PC-3 (cell line): ENCODE data around the gene PWWP2B. TPM values are rescaled to one million over a fixed set of nuclear protein-coding genes. Genes with fewer than 3 reads are reported as not detected.
A peak's percentile ranks its signal among the peaks of the same experiment; 100 is the strongest.

Experiments used
- ATAC-seq: fragments of 200-7000 bp; cut with Tn5 transposase; 2 replicates; pipeline ENCODE4 v1.9.1; 2020; ENCODE audit warnings: mild to moderate bottlenecking, moderate library complexity
- BruUV-seq: library from RNA; stranded (reverse); fragments of 400-500 nt; replicated peaks from 2 replicates; lab custom pipeline; 2021; lab: Mats Ljungman, UMichigan
- CTCF ChIA-PET: fragments of 300-600 bp; sonication (Branson Sonifier 250); formaldehyde crosslinking; loops from one replicate; lab custom pipeline; 2022; ENCODE audit warnings: antibody characterized with exemption; lab: Charles Lee
- POLR2A ChIA-PET: fragments of 300-600 bp; sonication (Branson Sonifier 250); formaldehyde crosslinking; loops from one replicate; lab custom pipeline; 2022; ENCODE audit warnings: antibody characterized with exemption; ENCODE audit not compliant: unreplicated experiment; lab: Charles Lee
- DNase-seq: peaks from one replicate; pipeline ENCODE4 v3.0.0-alpha.2; 2015
- H2AFZ ChIP-seq: fragments of 300-600 bp; sonication (generic); 2 replicates; pipeline ENCODE4 v1.6.0; 2016; ENCODE audit warnings: antibody characterized with exemption, low read length
- H3F3A ChIP-seq: fragments of 300-600 bp; sonication (generic); one replicate; pipeline ENCODE4 v1.6.0; 2017; ENCODE audit warnings: antibody characterized with exemption, low read length, control low read depth, mild to moderate bottlenecking; ENCODE audit not compliant: unreplicated experiment
- H3K27ac ChIP-seq: fragments of 300-600 bp; sonication (generic); 2 replicates; pipeline ENCODE4 v1.5.1; 2016; ENCODE audit warnings: mild to moderate bottlenecking, low read length
- H3K27me3 ChIP-seq: fragments of 300-600 bp; sonication (generic); 2 replicates; pipeline ENCODE4 v1.6.1; 2016; ENCODE audit warnings: low read length, mixed read lengths
- H3K36me3 ChIP-seq: fragments of 300-600 bp; sonication (generic); 2 replicates; pipeline ENCODE4 v1.6.1; 2016; ENCODE audit warnings: low read depth, mixed run types, low read length, mixed read lengths
- H3K4me1 ChIP-seq: fragments of 300-600 bp; sonication (generic); 2 replicates; pipeline ENCODE4 v1.5.1; 2016; ENCODE audit warnings: low read length; ENCODE audit not compliant: insufficient read depth
- H3K4me2 ChIP-seq: fragments of 300-600 bp; sonication (generic); 2 replicates; pipeline ENCODE4 v1.6.0; 2016; ENCODE audit warnings: low read length
- H3K4me3 ChIP-seq: fragments of 300-600 bp; sonication (generic); 2 replicates; pipeline ENCODE4 v1.5.1; 2016; ENCODE audit warnings: mild to moderate bottlenecking, low read length, mixed read lengths
- H3K79me2 ChIP-seq: fragments of 300-600 bp; sonication (generic); 2 replicates; pipeline ENCODE4 v1.6.1; 2017; ENCODE audit warnings: low read length, mixed read lengths
- H3K9ac ChIP-seq: fragments of 300-600 bp; sonication (generic); 2 replicates; pipeline ENCODE4 v1.6.0; 2016; ENCODE audit warnings: mild to moderate bottlenecking, low read length
- H3K9me2 ChIP-seq: fragments of 300-600 bp; sonication (generic); replicated peaks from 2 replicates; pipeline ENCODE4 v1.6.1; 2016; ENCODE audit warnings: mixed run types, low read length, mixed read lengths
- H3K9me3 ChIP-seq: fragments of 300-600 bp; sonication (generic); 2 replicates; pipeline ENCODE4 v1.6.1; 2016; ENCODE audit warnings: low read length, mixed read lengths
- H4K20me1 ChIP-seq: fragments of 300-600 bp; sonication (generic); 2 replicates; pipeline ENCODE4 v1.6.1; 2016; ENCODE audit warnings: low read length, mixed read lengths
- CTCF ChIP-seq: fragments of 300-600 bp; sonication (generic); conservative IDR thresholded peaks from 2 replicates; pipeline ENCODE4 v1.5.1; 2017; ENCODE audit warnings: antibody characterized with exemption, low read depth, mild to moderate bottlenecking, low read length
- EZH2 ChIP-seq: fragments of 300-600 bp; sonication (generic); IDR thresholded peaks from one replicate; pipeline ENCODE4 v1.6.1; 2017; ENCODE audit warnings: antibody characterized with exemption, mild to moderate bottlenecking, low read length; ENCODE audit not compliant: unreplicated experiment
- EZH2phosphoT487 ChIP-seq: fragments of 300-600 bp; sonication (generic); IDR thresholded peaks from 2 replicates; pipeline ENCODE4 v1.6.1; 2018; ENCODE audit warnings: mild to moderate bottlenecking, antibody characterized with exemption, low read length, borderline replicate concordance
- intact Hi-C: fragments of 100-400 bp; cut with micrococcal nuclease; formaldehyde crosslinking; loops from 2 replicates; pipeline ENCODE4 v1.9.0; 2023
- total RNA-seq: library from RNA; depleted of rRNA; stranded (reverse); fragments of >200 nt; gene quantifications from 2 replicates; pipeline ENCODE4 v1.2.3, GENCODE V29; 2014

Gene PWWP2B
- total RNA-seq, 1 experiment from 2014 or later = 24.5 TPM

GRCh38 chr10:132452651-132453469 lies 55.9 kb downstream of the PWWP2B start:
- Histone ChIP-seq H2AFZ (peak overlapping the region; percentile 52), H3K27ac (no peak overlapping the region), H3K9ac (peak overlapping the region; percentile 13; the same call in 1 of the 2 replicates), H3K36me3 (no peaks in the 10 kb centered on the region), H3K79me2 (no peaks in the 10 kb centered on the region), H3K9me2 (no peaks in the 10 kb centered on the region), H3K4me2 (peak overlapping the region; percentile 73), H3K4me3 (peak overlapping the region; percentile 51; the same call in 1 of the 2 replicates), H3K4me1 (peaks cover 18% of the 10 kb centered on the region), H3K9me3 (no peaks in the 10 kb centered on the region), H4K20me1 (no peaks in the 10 kb centered on the region), H3K27me3 (no peaks in the 10 kb centered on the region), H3F3A (no peaks in the 10 kb centered on the region)
- TF ChIP-seq EZH2phosphoT487 (no peak), CTCF (peak; percentile 81)
- ChIA-PET POLR2A (interaction anchor here (0.6 kb wide), 1 partner anchor 46 kb away, joined by 4 read pairs; no protein-coding TSS in a partner anchor), CTCF (no interaction called here)
- intact Hi-C loops = loop anchor here (2.0 to 5.0 kb wide), 2 partner anchors 62 to 231 kb away; no protein-coding TSS in a partner anchor
- BruUV-seq = no TSS peak
- peak; percentile 53 for ATAC-seq
- peak; percentile 81 for DNase-seq

- H2AFZ ChIP-seq = peak overlapping the region; percentile 52
- H3K79me2 ChIP-seq = no peaks in the 10 kb centered on the region
- no peak overlapping the region for H3K27ac ChIP-seq
- H3K9ac ChIP-seq = peak overlapping the region; percentile 13; the same call in 1 of the 2 replicates
- TF ChIP-seq EZH2phosphoT487 (no peak), EZH2 (no peak), CTCF (peak; percentile 27; the same call in 1 of the 2 replicates)
- ATAC-seq (peak; percentile 5), DNase-seq (no peak)
- H3K9me2 ChIP-seq = no peaks in the 10 kb centered on the region
- H4K20me1 ChIP-seq = no peaks in the 10 kb centered on the region
- H3F3A ChIP-seq = no peaks in the 10 kb centered on the region
- H3K4me3 ChIP-seq = peak overlapping the region; percentile 51; the same call in 1 of the 2 replicates
- CTCF ChIA-PET = no interaction called here
- H3K4me1 ChIP-seq = peaks cover 18% of the 10 kb centered on the region
- no peaks in the 10 kb centered on the region for H3K36me3 ChIP-seq
- POLR2A ChIA-PET = no interaction called here
- peak overlapping the region; percentile 73 for H3K4me2 ChIP-seq
- no TSS peak for BruUV-seq
- intact Hi-C loops = loop anchor here (2.0 to 5.0 kb wide), 2 partner anchors 63 to 231 kb away; no protein-coding TSS in a partner anchor
- no peaks in the 10 kb centered on the region for H3K27me3 ChIP-seq
- no peaks in the 10 kb centered on the region for H3K9me3 ChIP-seq
These were observed 56.5 kb downstream of the PWWP2B start for GRCh38 chr10:132453470-132453861.
